HepG2 (cell line): ENCODE measurements around the gene RARA. TPM values are rescaled to one million over a fixed set of nuclear protein-coding genes. Genes with fewer than 3 reads are reported as not detected.

Experiments
- ATF1 ChIP-seq: IDR thresholded peaks from 2 replicates; pipeline ENCODE4 v1.6.1; 2016; ENCODE audit warnings: mild to moderate bottlenecking, control low read depth
- BRD4 ChIP-seq: sonication (generic); formaldehyde crosslinking; IDR thresholded peaks from 2 replicates; pipeline ENCODE4 v1.4.0; 2020; ENCODE audit warnings: missing genetic modification reagents
- CERS6 ChIP-seq: sonication (generic); formaldehyde crosslinking; IDR thresholded peaks from 2 replicates; pipeline ENCODE4 v1.5.0; 2020; ENCODE audit warnings: missing genetic modification reagents
- GPN1 ChIP-seq: sonication (generic); formaldehyde crosslinking; IDR thresholded peaks from 2 replicates; pipeline ENCODE4 v1.5.1; 2020; ENCODE audit warnings: missing genetic modification reagents, borderline replicate concordance
- HNF4A ChIP-seq: sonication (generic); formaldehyde crosslinking; IDR thresholded peaks from 2 replicates; pipeline ENCODE4 v1.4.0; 2020; ENCODE audit warnings: missing genetic modification reagents
- HOXA9 ChIP-seq: sonication (generic); formaldehyde crosslinking; IDR thresholded peaks from 2 replicates; pipeline ENCODE4 v1.8.1; 2022; ENCODE audit warnings: missing genetic modification reagents, mild to moderate bottlenecking, moderate library complexity, borderline replicate concordance
- MBNL3 ChIP-seq: fragments of 250-450 bp; sonication (Bioruptor Pico); conservative IDR thresholded peaks from 2 replicates; pipeline ENCODE4 v1.8.0; 2022; ENCODE audit warnings: mild to moderate bottlenecking, inconsistent platforms
- MLLT10 ChIP-seq: sonication (generic); formaldehyde crosslinking; IDR thresholded peaks from 2 replicates; pipeline ENCODE4 v1.4.0; 2020; ENCODE audit warnings: missing genetic modification reagents
- PAF1 ChIP-seq: IDR thresholded peaks from 2 replicates; pipeline ENCODE4 v1.6.1; 2016; ENCODE audit warnings: missing genetic modification reagents, missing compliant biosample characterization
- PITX1 ChIP-seq: sonication (generic); formaldehyde crosslinking; IDR thresholded peaks from 2 replicates; pipeline ENCODE4 v1.5.1; 2020; ENCODE audit warnings: mild to moderate bottlenecking, missing genetic modification reagents
- RBAK ChIP-seq: sonication (generic); formaldehyde crosslinking; IDR thresholded peaks from 2 replicates; pipeline ENCODE4 v1.5.1; 2020; ENCODE audit warnings: mild to moderate bottlenecking, missing genetic modification reagents
- SALL1 ChIP-seq: sonication (generic); formaldehyde crosslinking; IDR thresholded peaks from 2 replicates; pipeline ENCODE4 v1.8.0; 2022; ENCODE audit warnings: mild to moderate bottlenecking, missing genetic modification reagents
- SAP130 ChIP-seq: IDR thresholded peaks from 2 replicates; pipeline ENCODE4 v1.6.1; 2016; ENCODE audit warnings: low read depth
- WIZ ChIP-seq: sonication (generic); formaldehyde crosslinking; IDR thresholded peaks from 2 replicates; pipeline ENCODE4 v1.5.1; 2020; ENCODE audit warnings: mild to moderate bottlenecking, missing genetic modification reagents
- ZFP1 ChIP-seq: IDR thresholded peaks from 2 replicates; pipeline ENCODE4 v1.6.1; 2016
- ZHX2 ChIP-seq, 2 experiments: sonication (generic) in 1 of 2; formaldehyde crosslinking in 1 of 2; IDR thresholded peaks; 2 replicates each; pipeline versions ENCODE4 v1.6.1 to v1.9.0; 2014 to 2022; ENCODE audit warnings: antibody characterized with exemption in 1 of 2, borderline replicate concordance in 1 of 2, inconsistent platforms in 1 of 2, low read depth in 1 of 2, missing genetic modification reagents in 1 of 2
- ZNF180 ChIP-seq: sonication (generic); formaldehyde crosslinking; IDR thresholded peaks from 2 replicates; pipeline ENCODE4 v1.4.0; 2020; ENCODE audit warnings: low read depth, missing genetic modification reagents, borderline replicate concordance
- ZNF207 ChIP-seq: fragments of 450-650 bp; IDR thresholded peaks from 2 replicates; pipeline ENCODE4 v1.6.1; 2016; ENCODE audit warnings: antibody characterized with exemption, borderline replicate concordance
- ZNF543 ChIP-seq: sonication (generic); formaldehyde crosslinking; IDR thresholded peaks from 2 replicates; pipeline ENCODE4 v1.4.0; 2020; ENCODE audit warnings: mild to moderate bottlenecking, missing genetic modification reagents
- polyA plus RNA-seq, 8 experiments: library from polyadenylated mRNA; depleted of rRNA in 3 of 8; stranded (reverse) in 7 of 8; unstranded in 1 of 8; fragments of >200 nt; fragmentation: Illumina TruSeq in 4 of 8; extraction: Trizol in 4 of 8; gene quantifications; 2 replicates each; pipeline versions ENCODE4 v1.2.1 to v1.2.3, GENCODE V29; 2011 to 2016; ENCODE audit warnings: low read depth in 4 of 8, missing spikeins in 1 of 8, mixed read lengths in 1 of 8; ENCODE audit not compliant: insufficient read depth in 1 of 8
- total RNA-seq, 5 experiments: library from RNA; depleted of rRNA; stranded (reverse); fragments of >200 nt; fragmentation: Illumina TruSeq; extraction: Trizol; gene quantifications; 2 replicates each; pipeline ENCODE4 v1.2.3, GENCODE V29; 2016; ENCODE audit warnings: low read depth in 1 of 5
- TF ChIP-seq, protein P1 (sequence below): sonication (generic); formaldehyde crosslinking; IDR thresholded peaks from 2 replicates; pipeline ENCODE4 v1.5.1; 2020; ENCODE audit warnings: mild to moderate bottlenecking, missing genetic modification reagents, moderate library complexity

The RARA gene
- total and polyA plus RNA-seq, 2 of the 13 experiments (the other 11 are each of a cell fraction or from before 2014, with no cell fraction given): 6.4 to 8.6 TPM

- TF ChIP-seq ZHX2 (IDR thresholded peaks at IDR 0.05; ENCODE audit: low read depth): peak; percentile 77
- no peak for TF ChIP-seq ZHX2 (CRISPR knock-in tag; IDR thresholded peaks at IDR 0.05; ENCODE audit: borderline replicate concordance)
- no peak for TF ChIP-seq GPN1 (CRISPR knock-in tag)
- TF ChIP-seq ZNF543 (CRISPR knock-in tag): no peak
- peak; percentile 47; the same call in 1 of the 2 replicates for TF ChIP-seq WIZ
- TF ChIP-seq ZNF207: no peak
- no peak for TF ChIP-seq ZNF180 (CRISPR knock-in tag)
- no peak for TF ChIP-seq HOXA9 (CRISPR knock-in tag)
- peak; percentile 97 for TF ChIP-seq SAP130
- no peak for TF ChIP-seq MBNL3
- TF ChIP-seq HNF4A: peak; percentile 87
- TF ChIP-seq CERS6: no peak
- peak; percentile 82; the same call in 1 of the 2 replicates for TF ChIP-seq PITX1 (CRISPR knock-in tag)
- TF ChIP-seq ZFP1 (CRISPR knock-in tag): peak; percentile 93; the same call in 1 of the 2 replicates
- no peak for TF ChIP-seq BRD4 (CRISPR knock-in tag)
- TF ChIP-seq, protein P1, sequence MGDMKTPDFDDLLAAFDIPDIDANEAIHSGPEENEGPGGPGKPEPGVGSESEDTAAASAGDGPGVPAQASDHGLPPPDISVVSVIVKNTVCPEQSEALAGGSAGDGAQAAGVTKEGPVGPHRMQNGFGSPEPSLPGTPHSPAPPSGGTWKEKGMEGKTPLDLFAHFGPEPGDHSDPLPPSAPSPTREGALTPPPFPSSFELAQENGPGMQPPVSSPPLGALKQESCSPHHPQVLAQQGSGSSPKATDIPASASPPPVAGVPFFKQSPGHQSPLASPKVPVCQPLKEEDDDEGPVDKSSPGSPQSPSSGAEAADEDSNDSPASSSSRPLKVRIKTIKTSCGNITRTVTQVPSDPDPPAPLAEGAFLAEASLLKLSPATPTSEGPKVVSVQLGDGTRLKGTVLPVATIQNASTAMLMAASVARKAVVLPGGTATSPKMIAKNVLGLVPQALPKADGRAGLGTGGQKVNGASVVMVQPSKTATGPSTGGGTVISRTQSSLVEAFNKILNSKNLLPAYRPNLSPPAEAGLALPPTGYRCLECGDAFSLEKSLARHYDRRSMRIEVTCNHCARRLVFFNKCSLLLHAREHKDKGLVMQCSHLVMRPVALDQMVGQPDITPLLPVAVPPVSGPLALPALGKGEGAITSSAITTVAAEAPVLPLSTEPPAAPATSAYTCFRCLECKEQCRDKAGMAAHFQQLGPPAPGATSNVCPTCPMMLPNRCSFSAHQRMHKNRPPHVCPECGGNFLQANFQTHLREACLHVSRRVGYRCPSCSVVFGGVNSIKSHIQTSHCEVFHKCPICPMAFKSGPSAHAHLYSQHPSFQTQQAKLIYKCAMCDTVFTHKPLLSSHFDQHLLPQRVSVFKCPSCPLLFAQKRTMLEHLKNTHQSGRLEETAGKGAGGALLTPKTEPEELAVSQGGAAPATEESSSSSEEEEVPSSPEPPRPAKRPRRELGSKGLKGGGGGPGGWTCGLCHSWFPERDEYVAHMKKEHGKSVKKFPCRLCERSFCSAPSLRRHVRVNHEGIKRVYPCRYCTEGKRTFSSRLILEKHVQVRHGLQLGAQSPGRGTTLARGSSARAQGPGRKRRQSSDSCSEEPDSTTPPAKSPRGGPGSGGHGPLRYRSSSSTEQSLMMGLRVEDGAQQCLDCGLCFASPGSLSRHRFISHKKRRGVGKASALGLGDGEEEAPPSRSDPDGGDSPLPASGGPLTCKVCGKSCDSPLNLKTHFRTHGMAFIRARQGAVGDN (CRISPR knock-in tag): peak; percentile 80
- TF ChIP-seq MLLT10: no peak
- 0 out of 2 replicates have a peak, but pooled peaks have one; percentile 41 for TF ChIP-seq PAF1 (CRISPR knock-in tag)
- TF ChIP-seq RBAK (CRISPR knock-in tag): no peak
- peak; percentile 95 for TF ChIP-seq SALL1 (CRISPR knock-in tag)
- no peak for TF ChIP-seq ATF1 (CRISPR knock-in tag)
Measured at GRCh38 chr17:40352779-40353394, 43.9 kb downstream of the RARA start (continued).
